Subcutaneous adipose tissue (tissue), 4 donors: ENCODE data around the gene KIAA0040. TPM values are rescaled to one million over a fixed set of nuclear protein-coding genes. Genes with fewer than 3 reads are reported as not detected.

Source experiments
- CTCF ChIP-seq: fragments of 450-650 bp; IDR thresholded peaks from one replicate; pipeline ENCODE4 v1.5.1; 2016; ENCODE audit warnings: low read depth, mild to moderate bottlenecking, control low read depth, antibody characterized with exemption, moderate library complexity
- total RNA-seq, 4 donors: library from RNA; depleted of rRNA; stranded (reverse); fragments of >200 nt; gene quantifications; one replicate each; pipeline ENCODE4 v1.1.0, GENCODE V29; 2016

The KIAA0040 gene
- total RNA-seq, 4 donors from 2014 or later = 38.1 to 62.8 (median 60.8) TPM

GRCh38 chr1:175116210-175116798 lies 76.3 kb downstream of the KIAA0040 start:
- no peak for TF ChIP-seq CTCF

- TF ChIP-seq CTCF = no peak
Measured at GRCh38 chr1:175114996-175115395, 77.6 kb downstream of the KIAA0040 start.

Other genes with a start within 250 kb of the KIAA0040 start
- gene CACYBP, start 192.8 kb downstream of the KIAA0040 start, total RNA-seq = 100 to 1,000 TPM in 2 of 4 donors, 10 to 100 TPM in 2; 49.1 to 337 (median 169) TPM
- 10 to 100 TPM; 16.2 to 32.9 (median 24.3) TPM for gene MRPS14, start 169.4 kb downstream of the KIAA0040 start, total RNA-seq
- 10 to 100 TPM in 1 of 4 donors, under 1 TPM in 3; 0.51 to 18.3 (median 0.85) TPM for gene TNN, start 124.9 kb downstream of the KIAA0040 start, total RNA-seq